Activated CD8-positive, alpha-beta T cell treated with anti-CD3 and anti-CD28 coated beads for 36 hours (primary cell): ENCODE data around the gene THTPA. TPM values are rescaled to one million over a fixed set of nuclear protein-coding genes. Genes with fewer than 3 reads are reported as not detected.
A peak's percentile ranks its signal among the peaks of the same experiment; 100 is the strongest.

Experiments
- ATAC-seq: fragments of 200-7000 bp; cut with Tn5 transposase; one replicate; pipeline ENCODE4 v1.10.0; 2021; ENCODE audit warnings: mild to moderate bottlenecking, moderate library complexity
- CTCF ChIA-PET: fragments of 350-600 bp; sonication (Branson Sonifier 250); formaldehyde crosslinking; loops from one replicate; lab custom pipeline; 2021; ENCODE audit warnings: antibody characterized with exemption; lab: Charles Lee
- POLR2A ChIA-PET: fragments of 350-600 bp; sonication (Branson Sonifier 250); formaldehyde crosslinking; loops from one replicate; lab custom pipeline; 2021; ENCODE audit warnings: antibody characterized with exemption; lab: Charles Lee
- DNase-seq: peaks from one replicate; pipeline ENCODE4 v3.0.0-alpha.2; 2020
- H3K27ac Mint-ChIP-seq: one replicate; pipeline ENCODE4 v1.8.0; 2021; ENCODE audit warnings: mild to moderate bottlenecking, mixed read lengths
- H3K27me3 Mint-ChIP-seq: one replicate; pipeline ENCODE4 v1.8.0; 2021; ENCODE audit warnings: mixed read lengths
- H3K36me3 Mint-ChIP-seq: one replicate; pipeline ENCODE4 v1.8.0; 2021; ENCODE audit warnings: low read depth, mixed read lengths
- H3K4me1 Mint-ChIP-seq: one replicate; pipeline ENCODE4 v1.8.0; 2021; ENCODE audit warnings: low read depth, mixed read lengths
- H3K4me3 Mint-ChIP-seq: one replicate; pipeline ENCODE4 v1.8.0; 2021; ENCODE audit warnings: mild to moderate bottlenecking, moderate library complexity, mixed read lengths
- H3K9me3 Mint-ChIP-seq: one replicate; pipeline ENCODE4 v1.8.0; 2021; ENCODE audit warnings: mixed read lengths
- intact Hi-C: fragments of 100-400 bp; cut with micrococcal nuclease; formaldehyde crosslinking; loops from one replicate; pipeline ENCODE4 v1.10.0; 2022
- total RNA-seq, 2 experiments: library from RNA; stranded (reverse); gene quantifications; one replicate each; pipeline ENCODE4 v1.2.3, GENCODE V29; 2021
- TF ChIP-seq, protein P1 (sequence below): fragments of 200-600 bp; IDR thresholded peaks from one replicate; pipeline ENCODE4 v1.8.0; 2022; ENCODE audit warnings: antibody characterized with exemption, mild to moderate bottlenecking

THTPA gene
- total RNA-seq, 2 experiments from 2014 or later, result 5.1 to 7.6 TPM

GRCh38 chr14:23577004-23577681, 21.1 kb downstream of the THTPA start:
- Mint-ChIP-seq H3K9me3 (no peaks in the 10 kb centered on the region), H3K4me3 (peak overlapping the region; percentile 54), H3K36me3 (no peaks in the 10 kb centered on the region), H3K27ac (no peak overlapping the region), H3K4me1 (peaks cover 12% of the 10 kb centered on the region), H3K27me3 (peaks cover 45% of the 10 kb centered on the region)
- intact Hi-C loops, result no loop called here
- ChIA-PET POLR2A (interaction anchor here (0.6 kb wide), 1 partner anchor 21 kb away, joined by 3 read pairs; no protein-coding TSS in a partner anchor), CTCF (no interaction called here)
- no peak for DNase-seq
- TF ChIP-seq, protein P1, sequence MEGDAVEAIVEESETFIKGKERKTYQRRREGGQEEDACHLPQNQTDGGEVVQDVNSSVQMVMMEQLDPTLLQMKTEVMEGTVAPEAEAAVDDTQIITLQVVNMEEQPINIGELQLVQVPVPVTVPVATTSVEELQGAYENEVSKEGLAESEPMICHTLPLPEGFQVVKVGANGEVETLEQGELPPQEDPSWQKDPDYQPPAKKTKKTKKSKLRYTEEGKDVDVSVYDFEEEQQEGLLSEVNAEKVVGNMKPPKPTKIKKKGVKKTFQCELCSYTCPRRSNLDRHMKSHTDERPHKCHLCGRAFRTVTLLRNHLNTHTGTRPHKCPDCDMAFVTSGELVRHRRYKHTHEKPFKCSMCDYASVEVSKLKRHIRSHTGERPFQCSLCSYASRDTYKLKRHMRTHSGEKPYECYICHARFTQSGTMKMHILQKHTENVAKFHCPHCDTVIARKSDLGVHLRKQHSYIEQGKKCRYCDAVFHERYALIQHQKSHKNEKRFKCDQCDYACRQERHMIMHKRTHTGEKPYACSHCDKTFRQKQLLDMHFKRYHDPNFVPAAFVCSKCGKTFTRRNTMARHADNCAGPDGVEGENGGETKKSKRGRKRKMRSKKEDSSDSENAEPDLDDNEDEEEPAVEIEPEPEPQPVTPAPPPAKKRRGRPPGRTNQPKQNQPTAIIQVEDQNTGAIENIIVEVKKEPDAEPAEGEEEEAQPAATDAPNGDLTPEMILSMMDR, result no peak
- ATAC-seq, result peak; percentile 24

GRCh38 chr14:23577710-23578392, 21.8 kb downstream of the THTPA start:
- ChIA-PET POLR2A (no interaction called here), CTCF (interaction anchor here (1.0 kb wide), 1 partner anchor 11 kb away, joined by 3 read pairs; no protein-coding TSS in a partner anchor)
- ATAC-seq, result peak; percentile 26
- no peak overlapping the region for H3K4me3 Mint-ChIP-seq
- peaks cover 45% of the 10 kb centered on the region for H3K27me3 Mint-ChIP-seq
- no peak for DNase-seq
- peaks cover 12% of the 10 kb centered on the region for H3K4me1 Mint-ChIP-seq
- no peaks in the 10 kb centered on the region for H3K9me3 Mint-ChIP-seq
- H3K27ac Mint-ChIP-seq, result no peak overlapping the region
- TF ChIP-seq, protein P1, result no peak
- no peaks in the 10 kb centered on the region for H3K36me3 Mint-ChIP-seq
- intact Hi-C loops, result no loop called here

DNA sequence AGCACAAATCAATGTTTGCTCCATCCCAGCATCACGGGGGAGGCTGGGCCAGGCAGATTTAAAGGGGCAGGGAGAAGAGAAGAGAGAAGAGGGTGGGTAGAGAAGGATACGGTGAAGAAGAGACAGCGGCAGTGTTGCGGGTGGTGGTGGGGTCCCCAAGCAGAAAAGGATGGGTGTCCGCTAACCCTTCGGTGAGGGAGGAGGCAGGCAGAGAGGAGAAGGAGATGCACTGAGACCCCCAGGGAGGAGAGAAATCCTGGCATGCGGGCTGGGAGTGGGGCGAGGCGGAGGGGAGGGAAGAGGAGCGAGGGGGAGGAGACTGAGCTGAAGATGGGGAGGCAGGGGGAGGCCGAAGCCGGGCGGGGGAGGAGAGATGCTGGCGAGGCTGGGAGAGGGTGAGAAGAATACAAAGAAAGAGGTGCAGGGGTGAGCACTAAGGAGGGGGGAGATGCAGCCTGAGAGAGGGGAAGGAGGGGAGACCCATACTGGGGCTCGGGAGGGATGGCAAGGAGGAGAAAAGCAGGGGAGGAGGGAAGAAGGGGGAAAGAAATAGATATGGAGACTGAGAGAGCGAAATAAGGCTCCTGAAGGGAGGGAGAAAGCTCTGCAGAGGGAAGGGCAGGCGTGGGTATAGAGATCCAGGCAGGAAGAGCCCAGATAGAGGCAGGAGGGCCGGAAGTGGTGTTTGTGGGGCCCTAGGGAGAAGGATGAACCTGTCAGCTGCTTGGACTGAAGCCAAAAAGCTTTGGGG, 22.7 kb downstream of the THTPA start, which contains the start of gene JPH4:
Gene JPH4 (minus strand): TSS at position 231 of the 751 bp plus-strand sequence. CDS start 1,337 bp downstream, outside the sequence.
- peaks cover 43% of the 10 kb centered on the region for H3K27me3 Mint-ChIP-seq
- no peak within 1 kb of the TSS for H3K4me3 Mint-ChIP-seq
- intact Hi-C loops, result no loop called here
- no peaks in the 10 kb centered on the region for H3K9me3 Mint-ChIP-seq
- ChIA-PET CTCF (interaction anchor here (1.0 kb wide), 1 partner anchor 10 kb away, joined by 3 read pairs; no protein-coding TSS in a partner anchor), POLR2A (no interaction called here)
- no peak for ATAC-seq
- H3K27ac Mint-ChIP-seq, result no peak within 1 kb of the TSS
- no peaks in the 10 kb centered on the region for H3K36me3 Mint-ChIP-seq
- no peak for DNase-seq
- TF ChIP-seq, protein P1, result no peak
- peaks cover 12% of the 10 kb centered on the region for H3K4me1 Mint-ChIP-seq

DNA sequence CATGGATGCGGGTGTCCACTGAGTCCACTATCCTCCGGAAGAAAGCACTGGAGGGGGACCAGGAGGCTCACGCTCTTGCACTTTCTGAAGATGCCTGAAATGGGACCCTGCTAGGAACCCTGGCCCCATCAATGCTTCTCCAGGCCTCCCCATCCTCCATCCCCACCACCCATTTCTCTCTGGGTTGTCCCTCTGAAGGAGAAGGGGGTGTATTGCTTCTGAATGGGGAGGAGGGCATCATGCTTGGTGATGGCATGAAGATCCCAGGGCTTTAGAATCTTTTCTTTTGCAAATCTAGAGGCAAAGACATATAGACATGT, 23.2 kb downstream of the THTPA start:
- ChIA-PET POLR2A (no interaction called here), CTCF (no interaction called here)
- Mint-ChIP-seq H3K9me3 (no peaks in the 10 kb centered on the region), H3K27me3 (peaks cover 46% of the 10 kb centered on the region), H3K27ac (no peak overlapping the region), H3K4me3 (no peak overlapping the region), H3K4me1 (peaks cover 12% of the 10 kb centered on the region), H3K36me3 (no peaks in the 10 kb centered on the region)
- TF ChIP-seq, protein P1, result no peak
- DNase-seq (no peak), ATAC-seq (no peak)
- intact Hi-C loops, result no loop called here
